HG03039 (cell line): ENCODE measurements around the gene MARK3.

Experiments
- ATAC-seq: cut with Tn5 transposase; IDR thresholded peaks from one replicate; pipeline ENCODE4 v1.9.1; 2021; ENCODE audit warnings: mild to moderate bottlenecking, moderate library complexity; ENCODE audit not compliant: unreplicated experiment

Gene MARK3

GRCh38 chr14:103366741-103367140 is 18.5 kb upstream of the MARK3 start:
- no peak for ATAC-seq

- no peak for ATAC-seq
Observed at GRCh38 chr14:103367995-103368394, 17.2 kb upstream of the MARK3 start.

GRCh38 chr14:103370087-103370486 is 15.1 kb upstream of the MARK3 start:
- ATAC-seq: no peak

- ATAC-seq: no peak
Observed at GRCh38 chr14:103372017-103372416, 13.2 kb upstream of the MARK3 start.

GRCh38 chr14:103372552-103373304 is 12.5 kb upstream of the MARK3 start:
- no peak for ATAC-seq

GRCh38 chr14:103374121-103374520 is 11.1 kb upstream of the MARK3 start:
- no peak for ATAC-seq

GRCh38 chr14:103377522-103378037 is 7.6 kb upstream of the MARK3 start:
- no peak for ATAC-seq

- no peak for ATAC-seq
Observed at GRCh38 chr14:103378038-103378854, 7.0 kb upstream of the MARK3 start.

- no peak for ATAC-seq
Observed at GRCh38 chr14:103380719-103381377, 4.4 kb upstream of the MARK3 start.

- no peak for ATAC-seq
Observed at GRCh38 chr14:103382376-103382775, 2.8 kb upstream of the MARK3 start.

- ATAC-seq: peak; percentile 1
Observed at GRCh38 chr14:103384450-103385151, 614 bp upstream of the MARK3 start.

GRCh38 chr14:103385929-103386712 is 906 bp downstream of the MARK3 start:
- peak; percentile 3 for ATAC-seq

- ATAC-seq: no peak
Observed at GRCh38 chr14:103386713-103387329, 1.6 kb downstream of the MARK3 start.

- no peak for ATAC-seq
Observed at GRCh38 chr14:103388664-103389063, 3.4 kb downstream of the MARK3 start.

- ATAC-seq: no peak
Observed at GRCh38 chr14:103390605-103391004, 5.4 kb downstream of the MARK3 start.

- no peak for ATAC-seq
Observed at GRCh38 chr14:103391048-103391447, 5.8 kb downstream of the MARK3 start.

GRCh38 chr14:103392106-103392505 is 6.9 kb downstream of the MARK3 start:
- no peak for ATAC-seq

- no peak for ATAC-seq
Observed at GRCh38 chr14:103392572-103392971, 7.4 kb downstream of the MARK3 start.

GRCh38 chr14:103393070-103393469 is 7.9 kb downstream of the MARK3 start:
- no peak for ATAC-seq
